Choroid plexus epithelial cell (primary cell): Measurements from ENCODE around the gene ZNF302.

Experiments
- DNase-seq: peaks from one replicate; pipeline ENCODE4 v3.0.0-alpha.2; 2010; ENCODE audit warnings: low read depth
- H3K4me3 ChIP-seq: 2 replicates; pipeline ENCODE4 v1.5.1; 2011; ENCODE audit warnings: low read depth, mild to moderate bottlenecking, control low read depth, low read length, moderate library complexity
- CTCF ChIP-seq: conservative IDR thresholded peaks from 2 replicates; pipeline ENCODE4 v1.5.1; 2011; ENCODE audit warnings: low read depth, mild to moderate bottlenecking, control low read depth, inconsistent platforms, low read length, moderate library complexity

Gene ZNF302

GRCh38 chr19:34707661-34708060 is 30.2 kb downstream of the ZNF302 start:
- no peak for TF ChIP-seq CTCF
- DNase-seq, result no peak
- H3K4me3 ChIP-seq, result no peak overlapping the region

GRCh38 chr19:34711890-34712289 is 34.4 kb downstream of the ZNF302 start:
- TF ChIP-seq CTCF, result no peak
- no peak overlapping the region for H3K4me3 ChIP-seq
- DNase-seq, result no peak

GRCh38 chr19:34712395-34713261 is 35.1 kb downstream of the ZNF302 start:
- peak; percentile 77 for TF ChIP-seq CTCF
- peak; percentile 93 for DNase-seq
- no peak overlapping the region for H3K4me3 ChIP-seq

- DNase-seq, result no peak
- no peak overlapping the region for H3K4me3 ChIP-seq
- TF ChIP-seq CTCF, result no peak
Observed at GRCh38 chr19:34713262-34713637, 35.8 kb downstream of the ZNF302 start.

GRCh38 chr19:34715357-34715756 is 37.9 kb downstream of the ZNF302 start:
- no peak for TF ChIP-seq CTCF
- no peak for DNase-seq

GRCh38 chr19:34722353-34722752 is 44.9 kb downstream of the ZNF302 start:
- no peak overlapping the region for H3K4me3 ChIP-seq
- no peak for TF ChIP-seq CTCF
- DNase-seq, result no peak

More at GRCh38 chr19:34715357-34715756, 37.9 kb downstream of the ZNF302 start:
- H3K4me3 ChIP-seq, result no peak overlapping the region

GRCh38 chr19:34725400-34725799 is 47.9 kb downstream of the ZNF302 start:
- no peak overlapping the region for H3K4me3 ChIP-seq
- no peak for TF ChIP-seq CTCF
- DNase-seq, result no peak
